ENCODE results near the gene PDGFB.

DNA sequence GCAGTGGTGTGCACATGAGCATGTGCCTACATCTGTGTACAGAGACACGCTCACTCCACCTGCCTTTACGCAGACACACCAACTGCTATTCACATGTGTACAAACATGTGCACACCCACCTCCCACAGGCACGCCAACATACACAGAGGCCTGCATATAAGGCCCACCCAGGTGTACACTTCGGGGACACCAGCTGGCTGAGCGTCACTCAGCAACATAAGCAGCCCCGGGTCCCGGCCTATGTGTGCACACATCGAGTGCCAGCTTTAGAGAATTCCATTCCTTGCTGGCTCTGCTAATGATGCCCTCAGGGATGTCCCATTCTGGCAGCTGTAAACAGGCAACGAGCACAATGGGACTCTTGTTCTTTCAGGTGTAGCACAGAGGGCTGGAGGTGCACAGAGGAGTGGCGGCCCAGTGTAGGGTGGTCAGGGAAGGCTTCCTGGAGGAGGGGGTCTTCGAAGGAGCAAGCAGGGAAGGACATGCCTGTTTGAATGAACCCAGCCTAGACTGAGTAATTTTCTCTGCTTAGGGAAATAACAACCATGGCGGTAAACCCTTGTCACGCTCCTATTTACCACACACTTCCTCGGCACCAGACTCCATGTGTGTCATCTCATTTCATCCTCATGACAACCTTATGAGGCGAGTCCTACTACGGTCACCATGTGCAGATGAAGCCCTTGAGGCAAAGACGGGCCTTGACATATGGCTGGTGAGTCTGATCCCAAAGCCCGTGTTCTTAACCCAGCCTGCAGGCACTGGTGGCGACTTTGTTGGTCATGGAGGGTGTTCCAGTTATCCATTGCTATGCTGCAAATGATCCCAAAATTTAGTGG, 39.6 kb upstream of the PDGFB start:
- TF ChIP-seq, protein P1, sequence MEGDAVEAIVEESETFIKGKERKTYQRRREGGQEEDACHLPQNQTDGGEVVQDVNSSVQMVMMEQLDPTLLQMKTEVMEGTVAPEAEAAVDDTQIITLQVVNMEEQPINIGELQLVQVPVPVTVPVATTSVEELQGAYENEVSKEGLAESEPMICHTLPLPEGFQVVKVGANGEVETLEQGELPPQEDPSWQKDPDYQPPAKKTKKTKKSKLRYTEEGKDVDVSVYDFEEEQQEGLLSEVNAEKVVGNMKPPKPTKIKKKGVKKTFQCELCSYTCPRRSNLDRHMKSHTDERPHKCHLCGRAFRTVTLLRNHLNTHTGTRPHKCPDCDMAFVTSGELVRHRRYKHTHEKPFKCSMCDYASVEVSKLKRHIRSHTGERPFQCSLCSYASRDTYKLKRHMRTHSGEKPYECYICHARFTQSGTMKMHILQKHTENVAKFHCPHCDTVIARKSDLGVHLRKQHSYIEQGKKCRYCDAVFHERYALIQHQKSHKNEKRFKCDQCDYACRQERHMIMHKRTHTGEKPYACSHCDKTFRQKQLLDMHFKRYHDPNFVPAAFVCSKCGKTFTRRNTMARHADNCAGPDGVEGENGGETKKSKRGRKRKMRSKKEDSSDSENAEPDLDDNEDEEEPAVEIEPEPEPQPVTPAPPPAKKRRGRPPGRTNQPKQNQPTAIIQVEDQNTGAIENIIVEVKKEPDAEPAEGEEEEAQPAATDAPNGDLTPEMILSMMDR (IDR thresholded peaks at IDR 0.05; ENCODE audit: insufficient read depth, low read length), result no peak
- TF ChIP-seq POLR2AphosphoS5 (IDR thresholded peaks at IDR 0.05; ENCODE audit: low read depth), result no peak
- TF ChIP-seq, protein P2, sequence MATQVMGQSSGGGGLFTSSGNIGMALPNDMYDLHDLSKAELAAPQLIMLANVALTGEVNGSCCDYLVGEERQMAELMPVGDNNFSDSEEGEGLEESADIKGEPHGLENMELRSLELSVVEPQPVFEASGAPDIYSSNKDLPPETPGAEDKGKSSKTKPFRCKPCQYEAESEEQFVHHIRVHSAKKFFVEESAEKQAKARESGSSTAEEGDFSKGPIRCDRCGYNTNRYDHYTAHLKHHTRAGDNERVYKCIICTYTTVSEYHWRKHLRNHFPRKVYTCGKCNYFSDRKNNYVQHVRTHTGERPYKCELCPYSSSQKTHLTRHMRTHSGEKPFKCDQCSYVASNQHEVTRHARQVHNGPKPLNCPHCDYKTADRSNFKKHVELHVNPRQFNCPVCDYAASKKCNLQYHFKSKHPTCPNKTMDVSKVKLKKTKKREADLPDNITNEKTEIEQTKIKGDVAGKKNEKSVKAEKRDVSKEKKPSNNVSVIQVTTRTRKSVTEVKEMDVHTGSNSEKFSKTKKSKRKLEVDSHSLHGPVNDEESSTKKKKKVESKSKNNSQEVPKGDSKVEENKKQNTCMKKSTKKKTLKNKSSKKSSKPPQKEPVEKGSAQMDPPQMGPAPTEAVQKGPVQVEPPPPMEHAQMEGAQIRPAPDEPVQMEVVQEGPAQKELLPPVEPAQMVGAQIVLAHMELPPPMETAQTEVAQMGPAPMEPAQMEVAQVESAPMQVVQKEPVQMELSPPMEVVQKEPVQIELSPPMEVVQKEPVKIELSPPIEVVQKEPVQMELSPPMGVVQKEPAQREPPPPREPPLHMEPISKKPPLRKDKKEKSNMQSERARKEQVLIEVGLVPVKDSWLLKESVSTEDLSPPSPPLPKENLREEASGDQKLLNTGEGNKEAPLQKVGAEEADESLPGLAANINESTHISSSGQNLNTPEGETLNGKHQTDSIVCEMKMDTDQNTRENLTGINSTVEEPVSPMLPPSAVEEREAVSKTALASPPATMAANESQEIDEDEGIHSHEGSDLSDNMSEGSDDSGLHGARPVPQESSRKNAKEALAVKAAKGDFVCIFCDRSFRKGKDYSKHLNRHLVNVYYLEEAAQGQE (IDR thresholded peaks at IDR 0.05; ENCODE audit: insufficient replicate concordance, low read depth), result no peak
- TF ChIP-seq GABPA (IDR thresholded peaks at IDR 0.05; ENCODE audit: low read depth), result no peak

Measured in HL-60 (cell line).